Panc1 (cell line): ENCODE results near the gene COX6A1. TPM values are rescaled to one million over a fixed set of nuclear protein-coding genes. Genes with fewer than 3 reads are reported as not detected.
A peak's percentile ranks its signal among the peaks of the same experiment; 100 is the strongest.

Experiments
- ATAC-seq: fragments of 200-7000 bp; cut with Tn5 transposase; 2 replicates; pipeline ENCODE4 v1.9.1; 2020; ENCODE audit warnings: mild to moderate bottlenecking, moderate library complexity
- BruUV-seq: library from RNA; stranded (reverse); fragments of 400-500 nt; replicated peaks from 2 replicates; lab custom pipeline; 2021; lab: Mats Ljungman, UMichigan
- CTCF ChIA-PET: fragments of 300-600 bp; sonication (Branson Sonifier 250); formaldehyde crosslinking; loops from one replicate; lab custom pipeline; 2022; ENCODE audit warnings: antibody characterized with exemption; lab: Charles Lee
- POLR2A ChIA-PET: fragments of 300-600 bp; sonication (Branson Sonifier 250); formaldehyde crosslinking; loops from one replicate; lab custom pipeline; 2022; ENCODE audit warnings: antibody characterized with exemption; lab: Charles Lee
- DNase-seq: peaks from one replicate; pipeline ENCODE4 v3.0.0-alpha.2; 2010; ENCODE audit warnings: low read depth, low spot score
- H3K27ac ChIP-seq: 2 replicates; pipeline ENCODE4 v1.5.1; 2011; ENCODE audit warnings: mild to moderate bottlenecking, low read length, inconsistent platforms
- H3K27me3 ChIP-seq: fragments of 200-500 bp; sonication (Bioruptor generic); 2 replicates; pipeline ENCODE4 v1.6.0; 2014; ENCODE audit warnings: low read length, inconsistent platforms; ENCODE audit not compliant: control insufficient read depth, insufficient read depth
- H3K36me3 ChIP-seq: fragments of 200-500 bp; sonication (Bioruptor generic); 2 replicates; pipeline ENCODE4 v1.5.1; 2014; ENCODE audit warnings: inconsistent platforms, mild to moderate bottlenecking, low read length, moderate library complexity; ENCODE audit not compliant: control insufficient read depth, insufficient read depth
- H3K4me1 ChIP-seq: 2 replicates; pipeline ENCODE4 v1.5.1; 2011; ENCODE audit warnings: inconsistent platforms, mild to moderate bottlenecking, low read length, moderate library complexity; ENCODE audit not compliant: control insufficient read depth, insufficient read depth
- H3K4me3 ChIP-seq, 2 experiments: 2 replicates each; pipeline ENCODE4 v1.5.1; 2011 to 2012; ENCODE audit warnings: low read depth in 2 of 2, low read length in 2 of 2, mild to moderate bottlenecking in 2 of 2, inconsistent platforms in 1 of 2, moderate library complexity in 1 of 2
- H3K9me3 ChIP-seq: fragments of 200-500 bp; sonication (Bioruptor generic); 2 replicates; pipeline ENCODE4 v1.5.1; 2014; ENCODE audit warnings: low read depth, mild to moderate bottlenecking, inconsistent platforms, low read length, moderate library complexity; ENCODE audit not compliant: control insufficient read depth, insufficient read depth
- CTCF ChIP-seq: fragments of 450-650 bp; IDR thresholded peaks from 2 replicates; pipeline ENCODE4 v1.5.1; 2017; ENCODE audit warnings: mild to moderate bottlenecking
- POLR2AphosphoS5 ChIP-seq: IDR thresholded peaks from 2 replicates; pipeline ENCODE4 v1.6.1; 2012; ENCODE audit warnings: mild to moderate bottlenecking, low read depth, low read length, moderate library complexity
- REST ChIP-seq, 2 experiments: IDR thresholded peaks; 2 replicates each; pipeline ENCODE4 v1.6.1; 2011 to 2012; ENCODE audit warnings: low read depth in 2 of 2, control low read depth in 1 of 2, low read length in 1 of 2, mild to moderate bottlenecking in 1 of 2, moderate library complexity in 1 of 2; ENCODE audit not compliant: insufficient read depth in 1 of 2
- SIN3A ChIP-seq: IDR thresholded peaks from 2 replicates; pipeline ENCODE4 v1.6.1; 2012; ENCODE audit warnings: low read depth, mild to moderate bottlenecking, low read length, moderate library complexity, borderline replicate concordance; ENCODE audit not compliant: insufficient read depth
- TCF7L2 ChIP-seq: IDR thresholded peaks from 2 replicates; pipeline ENCODE4 v1.6.1; 2011; ENCODE audit warnings: mild to moderate bottlenecking, low read depth, low read length, inconsistent platforms
- in situ Hi-C: cut with HindIII; loops from 2 replicates; pipeline ENCODE4 v1.10.0; 2016; ENCODE audit warnings: low sequenced_read_pairs, low pct_unique_long_range_greater_than_20kb
- intact Hi-C: fragments of 100-400 bp; cut with micrococcal nuclease; formaldehyde crosslinking; loops from one replicate; pipeline ENCODE4 v1.10.0; 2022; ENCODE audit not compliant: unreplicated experiment
- total RNA-seq: library from RNA; stranded (reverse); gene quantifications from one replicate; pipeline ENCODE4 v1.2.1, GENCODE V29; 2021; ENCODE audit not compliant: unreplicated experiment

COX6A1 gene
- total RNA-seq, 1 experiment from 2014 or later: 557 TPM

GRCh38 chr12:120432772-120433525 lies 5.0 kb upstream of the COX6A1 start:
- H3K4me1 ChIP-seq: no peaks in the 10 kb centered on the region
- in situ Hi-C loops (no loop called here), intact Hi-C loops (no loop called here)
- ChIA-PET CTCF (no interaction called here), POLR2A (interaction anchor here (0.6 kb wide), 1 partner anchor 43 kb away, joined by 6 read pairs; no protein-coding TSS in a partner anchor)
- TF ChIP-seq TCF7L2 (no peak), CTCF (no peak), SIN3A (no peak), POLR2AphosphoS5 (no peak), REST (IDR thresholded peaks at IDR 0.05; ENCODE audit: insufficient read depth in 1 of 2, low read depth in 2 of 2, low read length in 1 of 2) (no peak)
- no peak overlapping the region for H3K27ac ChIP-seq
- DNase-seq: no peak
- H3K36me3 ChIP-seq: no peaks in the 10 kb centered on the region
- no peaks in the 10 kb centered on the region for H3K27me3 ChIP-seq
- H3K9me3 ChIP-seq: no peaks in the 10 kb centered on the region
- no peak overlapping the region for H3K4me3 ChIP-seq
- ATAC-seq: no peak
- no TSS peak for BruUV-seq

- Histone ChIP-seq H3K27ac (peak overlapping the region; percentile 81), H3K36me3 (peaks cover 7% of the 10 kb centered on the region), H3K27me3 (no peaks in the 10 kb centered on the region), H3K4me1 (peaks cover 9% of the 10 kb centered on the region), H3K4me3 (peak overlapping the region; percentile 80 to 84), H3K9me3 (no peaks in the 10 kb centered on the region)
- CTCF ChIA-PET: interaction anchor here (1.5 kb wide), 1 partner anchor 112 kb away, joined by 4 read pairs; no protein-coding TSS in a partner anchor
- ATAC-seq (peak; percentile 16), DNase-seq (no peak)
- POLR2A ChIA-PET: no interaction called here
- in situ Hi-C loops: no loop called here
- intact Hi-C loops: no loop called here
- TF ChIP-seq REST (IDR thresholded peaks at IDR 0.05; ENCODE audit: insufficient read depth in 1 of 2, low read depth in 2 of 2, low read length in 1 of 2) (no peak), CTCF (no peak), POLR2AphosphoS5 (no peak), TCF7L2 (no peak), SIN3A (no peak)
- TSS peak; percentile 95 for BruUV-seq
These were observed 734 bp downstream of the COX6A1 start for GRCh38 chr12:120438495-120439198.
